Measurements from ENCODE around the gene FAHD2A. TPM values are rescaled to one million over a fixed set of nuclear protein-coding genes. Genes with fewer than 3 reads are reported as not detected.

The FAHD2A gene
- total RNA-seq, 1 donor from 2014 or later = 22.8 TPM

- no peaks in the 10 kb centered on the region for H3K36me3 ChIP-seq
- no peaks in the 10 kb centered on the region for H3K27me3 ChIP-seq
- DNase-seq (peak; percentile 54), ATAC-seq (no peak)
- TF ChIP-seq CTCF (IDR thresholded peaks at IDR 0.05) = peak; percentile 10
- H3K27ac ChIP-seq = no peak overlapping the region
- H3K9me3 ChIP-seq = no peaks in the 10 kb centered on the region
- intact Hi-C loops (cut with DNase I) = no loop called here
- no peaks in the 10 kb centered on the region for H3K4me1 ChIP-seq
- no peak overlapping the region for H3K4me3 ChIP-seq
These were observed 23.1 kb upstream of the FAHD2A start for GRCh38 chr2:95379371-95379831.

DNA sequence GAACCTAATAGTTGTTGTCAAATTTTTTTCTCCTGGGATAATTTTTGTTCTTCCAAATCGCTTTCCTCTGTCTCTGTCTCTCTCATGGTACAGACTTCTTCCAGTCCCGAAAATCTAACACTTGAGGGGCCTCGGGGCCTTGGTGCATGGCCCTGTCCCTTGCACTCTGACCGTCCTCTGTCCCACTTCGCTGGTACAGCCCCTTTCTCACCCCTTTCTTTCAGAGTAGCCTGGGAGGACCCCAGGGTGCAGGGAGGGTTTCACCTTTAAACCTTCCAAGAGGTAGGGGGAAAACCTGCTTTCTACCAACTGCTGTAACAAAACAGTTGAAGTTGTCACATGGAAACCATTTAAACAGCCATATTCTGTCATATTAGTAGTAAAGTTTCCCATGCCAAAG, 22.2 kb upstream of the FAHD2A start:
- H3K9me3 ChIP-seq = no peaks in the 10 kb centered on the region
- no peaks in the 10 kb centered on the region for H3K27me3 ChIP-seq
- intact Hi-C loops (cut with DNase I) = no loop called here
- no peak overlapping the region for H3K27ac ChIP-seq
- no peaks in the 10 kb centered on the region for H3K4me1 ChIP-seq
- peak; percentile 35 for DNase-seq
- ATAC-seq = no peak
- H3K4me3 ChIP-seq = no peak overlapping the region
- TF ChIP-seq CTCF (IDR thresholded peaks at IDR 0.05) = no peak
- H3K36me3 ChIP-seq = no peaks in the 10 kb centered on the region

DNA sequence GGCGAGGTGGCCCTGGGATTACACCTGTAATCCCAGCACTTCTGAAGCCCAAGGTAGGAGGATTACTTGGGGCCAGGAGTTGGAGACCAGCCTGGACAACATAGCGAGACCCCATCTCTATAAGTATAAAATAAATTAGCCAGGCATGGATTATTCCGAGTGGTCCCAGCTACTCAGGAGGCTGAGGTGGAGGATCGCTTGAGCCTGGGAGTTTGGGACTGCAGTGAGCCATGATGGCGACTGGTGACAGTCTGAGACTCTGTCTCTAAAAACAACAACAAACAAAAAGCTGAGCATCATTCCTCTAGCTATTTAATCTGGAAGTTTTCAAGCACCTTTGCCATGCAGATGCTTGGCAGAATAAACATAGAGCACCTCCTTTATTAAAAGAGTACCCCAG, 21.8 kb upstream of the FAHD2A start:
- Histone ChIP-seq H3K27me3 (no peaks in the 10 kb centered on the region), H3K4me1 (no peaks in the 10 kb centered on the region), H3K9me3 (no peaks in the 10 kb centered on the region), H3K4me3 (no peak overlapping the region), H3K27ac (no peak overlapping the region), H3K36me3 (no peaks in the 10 kb centered on the region)
- intact Hi-C loops (cut with DNase I) = no loop called here
- TF ChIP-seq CTCF (IDR thresholded peaks at IDR 0.05) = no peak
- DNase-seq (no peak), ATAC-seq (no peak)

DNA sequence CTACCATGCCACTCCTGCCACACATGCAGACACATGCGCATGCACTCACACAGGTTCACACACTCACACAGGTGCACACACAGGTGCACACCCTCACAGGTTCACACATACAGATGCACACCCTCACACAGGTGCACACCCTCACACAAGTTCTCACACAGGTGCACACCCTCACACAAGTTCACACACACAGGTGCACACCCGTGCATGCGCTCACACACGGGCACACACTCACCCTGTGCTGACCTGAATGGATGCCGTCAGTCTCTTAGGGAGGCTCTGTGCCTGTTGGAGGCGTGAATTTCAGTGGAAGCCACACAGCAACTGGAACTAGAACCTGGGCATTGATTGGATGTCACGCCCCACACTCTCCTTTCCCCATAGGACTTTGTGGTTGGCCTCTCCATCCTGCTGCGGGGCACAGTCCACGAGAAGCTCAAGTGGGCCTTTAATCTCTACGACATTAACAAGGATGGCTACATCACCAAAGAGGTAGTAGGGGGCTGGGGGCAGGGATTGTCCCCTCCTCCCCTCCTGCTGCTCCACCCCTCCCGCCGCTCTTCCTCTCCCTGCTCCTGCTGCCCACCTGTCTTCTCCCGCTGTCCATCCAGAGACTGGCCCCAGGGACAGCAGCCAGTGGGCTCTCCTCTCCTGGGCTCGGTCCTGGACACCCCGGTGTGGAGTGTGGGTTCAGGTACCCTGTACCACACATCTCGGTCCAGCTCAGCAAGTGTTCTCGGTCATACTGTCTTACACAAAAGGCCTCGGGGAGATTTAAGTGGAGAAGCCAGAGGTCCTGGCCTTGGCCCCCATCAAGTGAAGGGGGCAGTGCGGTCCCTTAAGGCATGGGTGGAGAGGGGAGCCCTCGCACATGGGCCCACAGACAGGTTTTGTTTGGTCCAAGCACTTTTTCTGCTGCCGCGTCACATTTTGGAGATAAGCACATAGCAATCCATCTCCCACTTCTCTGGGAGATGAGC, 21.0 kb upstream of the FAHD2A start:
- no peak for ATAC-seq

DNA sequence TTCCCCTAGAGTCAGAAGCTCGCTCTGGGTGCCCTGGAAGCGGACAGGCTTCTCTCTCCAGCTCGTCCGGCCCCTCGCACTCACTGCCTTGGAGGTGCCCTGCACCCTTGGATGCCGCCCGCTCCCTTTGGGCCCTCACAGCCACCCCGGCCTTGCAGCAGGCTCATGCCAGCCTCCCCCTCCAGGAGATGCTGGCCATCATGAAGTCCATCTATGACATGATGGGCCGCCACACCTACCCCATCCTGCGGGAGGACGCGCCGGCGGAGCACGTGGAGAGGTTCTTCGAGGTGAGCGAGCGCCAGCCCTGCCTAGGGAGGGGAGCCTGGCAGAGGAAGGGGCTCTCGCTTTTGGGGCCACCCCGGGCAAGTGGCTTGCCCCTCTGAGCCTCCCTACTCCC, 20.3 kb upstream of the FAHD2A start:
- no peak overlapping the region for H3K27ac ChIP-seq
- ATAC-seq (no peak), DNase-seq (peak; percentile 63)
- H3K36me3 ChIP-seq = no peaks in the 10 kb centered on the region
- no peak overlapping the region for H3K4me3 ChIP-seq
- H3K9me3 ChIP-seq = no peaks in the 10 kb centered on the region
- H3K4me1 ChIP-seq = no peaks in the 10 kb centered on the region
- no peaks in the 10 kb centered on the region for H3K27me3 ChIP-seq
- intact Hi-C loops (cut with DNase I) = no loop called here
- no peak for TF ChIP-seq CTCF (IDR thresholded peaks at IDR 0.05)

More for the DNA sequence above, 21.0 kb upstream of the FAHD2A start:
- no peak overlapping the region for H3K4me3 ChIP-seq
- no peaks in the 10 kb centered on the region for H3K27me3 ChIP-seq
- no peaks in the 10 kb centered on the region for H3K36me3 ChIP-seq
- DNase-seq = peak; percentile 23
- H3K4me1 ChIP-seq = no peaks in the 10 kb centered on the region
- intact Hi-C loops (cut with DNase I) = no loop called here
- H3K9me3 ChIP-seq = no peaks in the 10 kb centered on the region
- no peak for TF ChIP-seq CTCF (IDR thresholded peaks at IDR 0.05)
- no peak overlapping the region for H3K27ac ChIP-seq
